HG03521 (cell line): ENCODE data around the gene MRPL30.
"Not testable (repeated sequence)": the region's sequence is repeated elsewhere in the genome, so short reads cannot be mapped to it uniquely, and the experiment has no call there.

Experiments used
- ATAC-seq: cut with Tn5 transposase; IDR thresholded peaks from one replicate; pipeline ENCODE4 v1.9.1; 2021; ENCODE audit warnings: mild to moderate bottlenecking, moderate library complexity; ENCODE audit not compliant: unreplicated experiment

The MRPL30 gene

GRCh38 chr2:99180755-99181623 is at the start of gene MRPL30, which contains the start of gene MITD1:
Gene MRPL30, plus strand, starts transcription at chr2:99181184. Its CDS starts 5,020 bp downstream, at chr2:99186204.
Gene MITD1, minus strand, starts transcription at chr2:99181058. Its CDS starts 77 bp downstream, at chr2:99180981.
- ATAC-seq: peak; percentile 92

- not testable (repeated sequence) for ATAC-seq
Measured at GRCh38 chr2:99135044-99135556, 45.9 kb upstream of the MRPL30 start.

GRCh38 chr2:99139003-99139402 is 42.0 kb upstream of the MRPL30 start:
- ATAC-seq: no peak

- no peak for ATAC-seq
Measured at GRCh38 chr2:99140056-99140859, 40.7 kb upstream of the MRPL30 start.

GRCh38 chr2:99140860-99141109 is 40.2 kb upstream of the MRPL30 start:
- ATAC-seq: no peak

- peak; percentile 90 for ATAC-seq
Measured at GRCh38 chr2:99141110-99142108, 39.6 kb upstream of the MRPL30 start, which contains the start of gene C2orf15. Gene C2orf15, plus strand, starts transcription at chr2:99141707. Its CDS starts 8,852 bp downstream, at chr2:99150559.

- ATAC-seq: no peak
Measured at GRCh38 chr2:99150706-99151105, 30.3 kb upstream of the MRPL30 start.

- ATAC-seq: no peak
Measured at GRCh38 chr2:99152199-99152895, 28.6 kb upstream of the MRPL30 start.

- ATAC-seq: no peak
Measured at GRCh38 chr2:99153921-99154604, 26.9 kb upstream of the MRPL30 start.

GRCh38 chr2:99154643-99155536 is 26.1 kb upstream of the MRPL30 start, which contains the start of the genes LIPT1 and TSGA10:
Gene LIPT1, plus strand, starts transcription at chr2:99154967. Its CDS starts 6,991 bp downstream, at chr2:99161958.
Gene TSGA10, minus strand, starts transcription at chr2:99154942. Its CDS starts 45,503 bp downstream, at chr2:99109439.
- ATAC-seq: peak; percentile 96

- ATAC-seq: no peak
Measured at GRCh38 chr2:99156891-99157290, 24.1 kb upstream of the MRPL30 start.

GRCh38 chr2:99158599-99158998 is 22.4 kb upstream of the MRPL30 start:
- no peak for ATAC-seq

GRCh38 chr2:99159594-99159993 is 21.4 kb upstream of the MRPL30 start:
- ATAC-seq: no peak

GRCh38 chr2:99166218-99166617 is 14.8 kb upstream of the MRPL30 start:
- no peak for ATAC-seq

GRCh38 chr2:99169534-99169933 is 11.4 kb upstream of the MRPL30 start:
- ATAC-seq: no peak

GRCh38 chr2:99171377-99172140 is 9.4 kb upstream of the MRPL30 start:
- no peak for ATAC-seq

- ATAC-seq: no peak
Measured at GRCh38 chr2:99181624-99182000, 628 bp downstream of the MRPL30 start.
